GM19043 (cell line): ENCODE measurements around the gene RPL10.

Experiments used
- ATAC-seq: cut with Tn5 transposase; IDR thresholded peaks from one replicate; pipeline ENCODE4 v1.9.1; 2021; ENCODE audit warnings: low read depth; ENCODE audit not compliant: unreplicated experiment

RPL10 gene

DNA sequence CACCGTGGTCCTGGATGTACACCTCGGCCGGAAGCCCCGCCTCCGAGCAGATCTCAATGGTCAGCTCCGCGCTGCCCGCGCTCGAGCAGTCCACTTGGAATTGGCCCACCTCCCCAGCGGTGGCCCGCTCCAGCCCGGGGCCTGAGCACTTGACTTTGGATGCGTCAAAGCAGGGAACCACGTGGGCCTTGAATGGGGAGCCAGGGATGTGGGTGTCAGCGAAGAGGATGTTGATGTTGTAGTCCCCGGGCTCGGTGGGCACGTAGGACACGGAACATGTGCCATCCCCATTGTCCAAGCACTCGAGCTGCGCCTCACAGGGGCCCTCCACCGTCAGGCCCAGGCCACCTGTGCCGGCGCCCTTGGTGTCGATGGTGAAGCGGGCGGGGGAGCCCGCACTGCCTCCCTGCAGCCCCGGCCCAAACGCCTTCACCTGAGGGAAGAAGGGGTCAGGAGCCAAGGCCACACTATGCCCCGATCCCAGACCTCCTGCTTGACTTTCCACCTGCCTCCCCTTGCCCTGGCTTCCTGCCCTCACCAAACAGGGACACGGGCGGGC, 37.9 kb upstream of the RPL10 start:
- no peak for ATAC-seq

GRCh38 chrX:154362085-154362742, 36.0 kb upstream of the RPL10 start:
- ATAC-seq, result no peak

DNA sequence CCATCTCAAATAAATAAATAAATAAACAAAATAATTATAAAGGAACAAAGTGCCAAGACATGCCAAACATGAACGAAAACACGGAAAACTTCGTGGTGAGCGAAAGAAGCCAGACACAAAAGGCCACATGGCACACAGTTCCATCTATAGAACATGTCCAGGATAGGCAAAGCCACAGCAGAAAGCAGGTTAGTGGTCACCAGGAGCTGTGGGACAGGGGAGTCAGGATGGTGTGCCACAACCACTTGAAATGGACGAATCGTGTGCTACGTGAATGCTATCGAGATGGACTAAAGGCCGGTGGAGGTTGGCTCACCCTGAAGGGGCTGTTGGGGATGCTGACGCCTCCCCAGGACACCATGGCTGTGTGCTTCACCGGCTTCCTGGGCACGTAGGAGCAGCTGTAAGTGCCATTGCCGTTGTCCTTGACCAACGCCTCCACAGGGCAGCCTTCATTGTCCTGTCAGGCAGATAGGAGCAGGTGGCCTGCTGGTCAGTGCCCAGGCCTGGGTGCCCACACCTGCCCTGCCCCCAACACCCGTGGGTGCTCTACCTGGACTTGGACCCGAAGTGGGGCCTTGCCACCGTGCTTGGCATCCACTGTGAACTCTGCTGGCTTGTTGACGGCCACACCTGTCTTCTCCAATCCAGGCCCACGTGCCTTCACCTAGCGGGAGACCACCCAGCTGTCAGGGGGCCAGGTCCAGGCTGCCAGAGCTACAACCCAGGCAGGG, 34.3 kb upstream of the RPL10 start:
- no peak for ATAC-seq

DNA sequence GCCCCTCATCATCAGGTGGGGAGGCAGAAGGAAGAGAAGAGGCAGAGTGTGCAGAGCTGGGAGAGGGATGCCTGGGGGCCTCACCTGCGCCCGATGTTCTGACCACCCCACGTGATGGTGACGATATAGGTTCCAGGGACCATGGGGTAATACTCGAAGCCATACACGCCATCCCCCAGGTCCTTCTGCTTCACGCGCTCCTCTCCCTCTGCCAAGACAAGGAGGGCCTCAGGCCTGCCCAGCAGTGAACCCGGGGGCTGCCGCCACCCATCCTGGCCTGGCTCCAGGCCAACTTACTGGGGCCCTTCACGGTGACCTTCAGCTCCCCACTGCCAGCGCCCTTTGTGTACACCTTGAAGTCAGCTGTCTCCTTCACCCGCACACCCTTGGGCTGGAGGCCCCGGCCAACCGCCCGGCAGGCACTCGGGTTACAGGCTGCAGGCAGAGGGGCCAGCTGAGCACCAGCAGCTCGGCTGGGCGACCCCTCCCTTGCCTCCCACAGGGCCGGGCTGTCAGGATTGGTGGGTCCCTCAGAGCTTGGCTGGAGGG, 33.1 kb upstream of the RPL10 start:
- no peak for ATAC-seq

DNA sequence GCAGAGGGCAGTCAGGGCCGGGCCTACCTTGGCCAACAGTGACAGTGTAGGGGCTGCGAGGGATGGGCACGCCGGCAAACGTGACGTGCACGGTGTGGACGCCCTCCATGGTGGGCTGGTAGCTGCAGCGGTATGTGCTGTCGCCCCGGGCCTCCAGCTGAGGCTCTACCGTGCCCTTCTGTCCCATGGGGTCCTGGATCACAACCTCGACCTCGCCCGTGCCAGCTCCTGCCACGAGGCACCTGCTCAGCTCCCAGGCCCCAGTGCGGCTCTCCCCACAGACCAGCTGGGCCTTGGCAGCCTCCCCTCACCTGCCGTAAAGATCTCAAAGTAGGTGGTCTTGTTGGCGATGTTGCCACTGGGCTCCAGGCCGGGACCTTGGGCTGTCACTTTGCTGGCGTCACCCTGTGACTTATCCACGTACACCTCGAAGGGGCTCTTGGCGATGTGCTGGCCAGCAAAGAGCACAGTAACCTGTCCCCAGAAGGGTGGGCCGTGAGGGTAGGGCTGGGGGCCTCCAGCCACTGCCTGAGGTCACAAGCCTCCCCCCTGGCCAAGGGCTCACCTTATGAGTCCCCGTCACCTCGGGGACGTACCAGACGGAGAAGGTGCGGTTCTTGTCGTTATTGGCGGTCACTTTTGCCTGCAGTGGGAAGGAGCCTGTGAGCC, 32.0 kb upstream of the RPL10 start:
- ATAC-seq, result no peak

DNA sequence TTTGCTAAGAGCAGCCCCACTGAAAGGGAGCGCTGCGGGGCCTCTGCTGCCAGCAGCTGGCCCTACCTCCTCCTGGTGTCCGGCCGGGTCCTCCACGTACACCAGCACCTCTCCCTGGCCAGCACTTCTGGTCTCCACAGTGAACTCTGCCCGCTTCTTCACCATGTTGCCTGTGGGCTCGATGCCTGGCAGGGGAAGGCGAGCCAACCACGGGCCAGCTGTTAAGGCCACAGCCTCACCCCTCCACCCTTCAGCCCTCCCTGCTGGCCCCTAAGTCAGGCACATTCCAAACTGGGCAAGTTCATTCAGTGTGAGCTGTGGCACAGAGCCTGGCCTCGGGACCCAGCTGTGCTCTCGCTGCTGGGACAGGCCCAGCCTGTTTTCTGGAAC, 31.5 kb upstream of the RPL10 start:
- no peak for ATAC-seq

DNA sequence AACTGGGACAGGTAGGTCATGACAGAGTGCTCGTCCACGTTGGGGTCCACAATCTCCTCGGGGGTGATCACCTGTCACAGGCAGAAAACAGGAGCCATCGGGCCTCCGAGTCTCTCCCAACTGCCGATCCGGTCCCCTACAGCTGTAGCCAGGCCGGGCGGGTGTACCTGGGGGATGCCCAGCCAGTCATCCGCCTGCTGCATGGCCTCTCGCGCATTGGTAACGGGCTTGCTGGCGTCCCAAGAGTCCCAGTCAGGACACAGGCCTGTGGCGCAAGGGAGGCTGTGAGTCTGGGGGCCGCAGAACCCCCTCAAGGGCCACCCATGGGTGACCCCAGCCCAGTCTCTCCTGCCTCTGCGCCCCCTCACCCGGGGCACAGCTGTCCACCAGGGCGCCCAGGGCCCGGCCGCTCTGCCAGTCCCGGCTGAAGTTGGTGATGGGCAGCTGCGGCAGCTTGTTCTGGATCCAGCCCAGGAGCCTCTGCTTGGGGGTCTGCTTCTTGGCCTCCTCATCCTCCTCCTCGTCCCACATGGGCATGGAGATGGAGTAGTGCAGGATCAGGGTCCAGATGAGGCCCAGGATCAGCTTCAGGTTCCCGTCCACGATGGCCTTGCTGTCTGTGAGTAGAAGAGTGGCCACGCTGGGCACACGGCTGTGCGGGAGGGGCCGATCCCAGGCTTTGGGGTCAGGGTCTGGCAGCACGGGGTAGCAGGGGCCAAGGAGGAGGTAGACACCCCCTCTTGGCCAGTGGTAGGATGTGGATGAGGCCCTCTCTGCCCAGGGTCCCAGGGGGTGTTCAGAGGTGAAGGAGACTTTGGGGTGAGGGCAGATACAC, 30.5 kb upstream of the RPL10 start:
- no peak for ATAC-seq

DNA sequence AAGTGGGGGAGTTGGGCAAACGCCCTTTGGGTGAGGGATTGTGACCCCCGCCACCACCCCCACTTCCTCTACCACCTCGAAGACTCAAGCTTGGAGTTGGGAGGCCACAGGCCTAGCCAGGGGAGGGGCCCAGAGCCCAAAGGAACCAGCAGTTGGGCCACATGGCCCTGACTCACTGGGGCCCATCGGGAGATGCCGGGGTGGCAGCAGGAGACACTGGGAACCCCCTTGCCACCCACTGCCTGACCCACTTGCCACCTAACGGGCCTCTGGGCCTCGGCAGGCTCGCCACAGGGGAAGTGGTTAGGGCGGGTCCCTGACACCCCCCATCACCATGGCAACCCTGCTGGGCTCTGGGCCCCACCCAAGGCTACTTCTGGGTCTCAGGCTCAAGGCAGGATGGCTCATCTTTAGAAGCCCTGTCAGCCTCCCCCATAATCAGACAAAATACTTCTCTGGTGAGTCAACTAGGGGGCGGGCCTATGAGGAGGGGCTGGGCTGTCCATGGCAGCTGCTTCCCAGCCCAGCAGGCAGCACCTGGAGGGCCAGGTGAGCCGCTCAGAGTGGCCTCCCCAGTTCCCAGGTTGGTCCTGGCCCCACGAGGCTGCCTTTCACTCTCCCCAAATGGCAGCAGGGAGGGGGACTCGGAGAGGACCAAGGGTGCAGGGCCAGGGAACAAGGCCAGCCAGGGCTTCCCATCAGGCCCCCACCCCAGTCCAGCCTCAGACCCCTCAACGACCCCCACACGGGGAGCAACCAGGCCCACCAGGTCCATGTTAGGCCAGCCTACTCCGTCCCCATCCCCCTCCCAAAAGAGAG, 29.3 kb upstream of the RPL10 start:
- no peak for ATAC-seq

DNA sequence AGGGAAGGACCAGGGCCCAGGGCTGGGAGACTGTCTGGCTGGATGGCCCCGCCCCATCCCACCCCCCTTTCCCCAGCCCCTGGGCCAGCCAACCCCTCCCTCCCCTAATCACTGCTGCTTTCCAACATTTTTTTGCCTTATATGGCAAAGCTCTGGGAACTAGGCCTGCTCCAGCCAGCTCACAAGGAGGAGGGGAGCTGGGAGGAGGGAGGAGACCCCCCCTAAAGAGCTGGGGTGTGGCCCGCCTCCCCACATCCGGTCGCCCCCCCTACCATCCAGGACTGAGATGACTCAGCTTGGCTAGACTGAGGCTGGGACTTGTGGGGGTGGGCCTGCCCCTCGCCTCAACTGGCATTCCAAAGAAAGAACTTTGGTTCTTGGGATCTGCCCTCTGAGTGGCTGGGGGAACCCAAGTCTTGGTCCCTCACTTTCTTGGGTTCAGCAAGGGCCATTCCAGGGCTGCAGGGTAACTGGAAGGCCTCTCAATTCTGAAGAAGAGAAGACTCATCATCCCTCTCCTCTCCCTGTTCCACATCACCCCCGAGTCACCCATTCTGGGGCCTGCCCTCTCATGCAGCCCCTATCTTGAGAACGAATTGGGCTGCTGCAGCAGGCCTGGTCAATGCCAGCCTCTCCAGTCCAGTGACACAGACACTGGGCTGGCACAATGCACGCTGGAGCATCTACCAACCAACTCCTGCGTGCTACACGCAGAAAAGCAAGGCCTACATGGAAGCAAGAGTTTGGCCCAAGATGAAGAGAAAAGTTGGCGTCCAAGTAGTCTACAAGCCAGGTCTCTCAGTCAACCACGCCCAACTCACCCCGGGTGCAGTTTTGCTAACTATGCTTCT, 28.5 kb upstream of the RPL10 start:
- no peak for ATAC-seq

GRCh38 chrX:154370300-154371016, 27.7 kb upstream of the RPL10 start:
- ATAC-seq, result no peak

- peak; percentile 61 for ATAC-seq
These were observed 27.0 kb upstream of the RPL10 start for GRCh38 chrX:154371017-154371788.

DNA sequence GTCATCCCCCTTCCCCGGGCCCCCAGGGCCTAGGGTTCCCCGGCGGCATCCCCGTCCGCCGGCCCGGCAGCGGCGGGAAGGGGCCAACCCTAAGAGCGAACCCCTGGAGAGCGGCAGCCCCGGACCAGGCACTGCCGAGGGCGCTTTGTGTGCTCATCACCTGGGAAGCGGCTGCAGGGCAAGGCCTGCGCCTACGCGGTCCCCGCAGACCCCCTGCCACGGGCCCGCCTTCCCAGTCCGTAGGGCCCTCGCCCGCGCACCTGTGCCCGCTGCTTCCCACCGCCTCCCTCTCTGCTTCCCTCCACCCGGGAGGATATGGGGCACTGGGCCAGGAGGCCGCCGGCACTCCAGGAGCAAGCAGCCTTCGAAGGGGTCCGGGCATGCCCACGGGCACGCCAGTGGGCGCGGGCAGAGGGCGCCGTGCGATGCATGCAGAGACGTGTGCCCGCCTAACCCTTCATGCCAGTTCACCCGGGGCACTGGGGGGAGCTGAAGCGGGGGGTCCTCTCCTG, 26.3 kb upstream of the RPL10 start:
- ATAC-seq, result no peak

DNA sequence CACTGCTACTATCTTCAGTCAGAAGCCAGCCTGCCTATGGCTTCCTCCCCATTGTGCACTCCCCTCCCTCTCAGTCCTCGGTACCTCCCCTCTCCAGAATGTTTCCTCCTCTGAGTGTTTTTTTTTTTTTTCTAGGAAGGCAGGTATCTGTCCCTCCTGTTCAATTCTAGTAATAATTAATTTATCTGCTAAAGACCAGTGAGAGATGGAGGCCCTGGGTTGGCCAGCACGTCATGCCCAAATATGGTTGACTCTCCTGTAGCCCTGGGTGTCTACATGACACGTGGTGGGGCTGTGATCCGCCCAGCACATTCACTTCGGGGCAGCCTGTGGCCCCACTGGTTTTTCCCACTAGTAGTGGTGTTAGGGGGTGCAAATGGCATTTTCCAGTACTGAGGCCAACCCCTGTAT, 25.6 kb upstream of the RPL10 start:
- ATAC-seq, result no peak

GRCh38 chrX:154373340-154374306, 24.6 kb upstream of the RPL10 start:
- no peak for ATAC-seq

- no peak for ATAC-seq
These were observed 23.6 kb upstream of the RPL10 start, which contains the start of gene FLNA for GRCh38 chrX:154374313-154375155. FLNA (minus strand) TSS chrX:154374634; CDS start chrX:154371245, 3,389 bp downstream.
